ENCODE results near the gene ORC3.

Gene ORC3

GRCh38 chr6:87589693-87590416 is at the start of gene ORC3, which contains the start of gene RARS2:
ORC3 (plus strand) TSS chr6:87590135; CDS start chr6:87590169, 34 bp downstream.
RARS2 (minus strand) TSS chr6:87589987; CDS start chr6:87589957, 30 bp downstream.
- peak within 1 kb of the TSS; percentile 98 for H3K4me3 ChIP-seq (ENCODE audit: low read depth, low read length)
- DNase-seq (ENCODE audit: low read depth): peak; percentile 96

GRCh38 chr6:87540539-87540938 is 49.4 kb upstream of the ORC3 start:
- TF ChIP-seq CTCF (IDR thresholded peaks at IDR 0.05; ENCODE audit: insufficient read depth, low read depth, low read length, missing control alignments): no peak
- DNase-seq (ENCODE audit: low read depth): no peak
- no peak overlapping the region for H3K4me3 ChIP-seq (ENCODE audit: low read depth, low read length)

More at GRCh38 chr6:87589693-87590416, at the start of gene ORC3, which contains the start of gene RARS2:
- no peak for TF ChIP-seq CTCF (IDR thresholded peaks at IDR 0.05; ENCODE audit: insufficient read depth, low read depth, low read length, missing control alignments)

GRCh38 chr6:87541041-87541440 is 48.9 kb upstream of the ORC3 start:
- no peak for TF ChIP-seq CTCF (IDR thresholded peaks at IDR 0.05; ENCODE audit: insufficient read depth, low read depth, low read length, missing control alignments)
- no peak for DNase-seq (ENCODE audit: low read depth)

GRCh38 chr6:87541744-87542143 is 48.2 kb upstream of the ORC3 start:
- no peak overlapping the region for H3K4me3 ChIP-seq (ENCODE audit: low read depth, low read length)
- TF ChIP-seq CTCF (IDR thresholded peaks at IDR 0.05; ENCODE audit: insufficient read depth, low read depth, low read length, missing control alignments): no peak
- no peak for DNase-seq (ENCODE audit: low read depth)

More at GRCh38 chr6:87541041-87541440, 48.9 kb upstream of the ORC3 start:
- H3K4me3 ChIP-seq (ENCODE audit: low read depth, low read length): no peak overlapping the region

GRCh38 chr6:87543696-87544473 is 46.0 kb upstream of the ORC3 start:
- DNase-seq (ENCODE audit: low read depth): no peak
- no peak overlapping the region for H3K4me3 ChIP-seq (ENCODE audit: low read depth, low read length)

GRCh38 chr6:87544474-87544735 is 45.5 kb upstream of the ORC3 start:
- no peak overlapping the region for H3K4me3 ChIP-seq (ENCODE audit: low read depth, low read length)
- no peak for TF ChIP-seq CTCF (IDR thresholded peaks at IDR 0.05; ENCODE audit: insufficient read depth, low read depth, low read length, missing control alignments)
- peak; percentile 20 for DNase-seq (ENCODE audit: low read depth)

More at GRCh38 chr6:87543696-87544473, 46.0 kb upstream of the ORC3 start:
- TF ChIP-seq CTCF (IDR thresholded peaks at IDR 0.05; ENCODE audit: insufficient read depth, low read depth, low read length, missing control alignments): no peak

Measured in GM12865 (cell line).